Measurements from ENCODE around the gene DGLUCY.
"Not testable (repeated sequence)": the region's sequence is repeated elsewhere in the genome, so short reads cannot be mapped to it uniquely, and the experiment has no call there.

The DGLUCY gene

DNA sequence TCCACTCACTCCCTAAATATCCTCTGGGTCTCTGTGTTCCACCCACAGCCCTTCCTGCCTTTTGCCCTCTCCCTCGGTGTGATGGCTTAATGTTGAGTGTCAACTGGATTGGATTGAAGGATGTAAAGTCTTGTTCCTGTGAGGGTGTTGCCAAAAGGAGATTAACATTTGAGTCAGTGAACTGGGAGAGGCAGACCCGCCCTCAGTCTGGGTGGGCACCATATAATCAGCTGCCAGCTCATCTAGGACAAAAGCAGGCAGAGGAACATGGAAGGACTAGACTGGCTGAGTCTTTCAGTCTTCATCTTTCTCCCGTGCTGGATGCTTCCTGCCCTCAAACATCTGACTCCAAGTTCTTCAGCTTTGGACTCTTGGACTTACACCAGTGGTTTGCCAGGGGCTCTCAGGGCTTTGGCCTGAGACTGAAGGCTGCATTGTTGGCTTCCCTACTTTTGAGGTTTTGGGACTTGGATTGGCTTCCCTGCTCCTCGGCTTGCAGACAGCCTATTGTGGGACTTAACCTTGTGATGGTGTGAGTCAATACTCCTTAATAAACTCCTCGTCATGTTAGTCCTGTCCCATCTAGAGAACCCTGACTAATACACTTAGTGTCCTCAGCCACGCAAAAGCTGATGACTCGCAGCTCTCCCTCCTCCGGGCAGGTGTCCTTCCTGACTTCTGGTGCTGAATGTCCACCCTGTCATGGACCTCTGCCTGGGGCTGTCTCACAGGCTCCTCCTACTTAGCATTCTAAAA, 5.9 kb downstream of the DGLUCY start:
- Histone ChIP-seq H3K4me1 (peaks cover 0 to 40% (median 16%) of the 10 kb centered on the region in 4 donors), H3K4me3 (no peak overlapping the region), H3K9me3 (no peaks in the 10 kb centered on the region), H3K36me3 (no peaks in the 10 kb centered on the region), H3K27ac (no peak overlapping the region), H3K27me3 (no peaks in the 10 kb centered on the region)
- peak in 1 of 2 donors; percentile 34 for DNase-seq
- TF ChIP-seq, protein P1, sequence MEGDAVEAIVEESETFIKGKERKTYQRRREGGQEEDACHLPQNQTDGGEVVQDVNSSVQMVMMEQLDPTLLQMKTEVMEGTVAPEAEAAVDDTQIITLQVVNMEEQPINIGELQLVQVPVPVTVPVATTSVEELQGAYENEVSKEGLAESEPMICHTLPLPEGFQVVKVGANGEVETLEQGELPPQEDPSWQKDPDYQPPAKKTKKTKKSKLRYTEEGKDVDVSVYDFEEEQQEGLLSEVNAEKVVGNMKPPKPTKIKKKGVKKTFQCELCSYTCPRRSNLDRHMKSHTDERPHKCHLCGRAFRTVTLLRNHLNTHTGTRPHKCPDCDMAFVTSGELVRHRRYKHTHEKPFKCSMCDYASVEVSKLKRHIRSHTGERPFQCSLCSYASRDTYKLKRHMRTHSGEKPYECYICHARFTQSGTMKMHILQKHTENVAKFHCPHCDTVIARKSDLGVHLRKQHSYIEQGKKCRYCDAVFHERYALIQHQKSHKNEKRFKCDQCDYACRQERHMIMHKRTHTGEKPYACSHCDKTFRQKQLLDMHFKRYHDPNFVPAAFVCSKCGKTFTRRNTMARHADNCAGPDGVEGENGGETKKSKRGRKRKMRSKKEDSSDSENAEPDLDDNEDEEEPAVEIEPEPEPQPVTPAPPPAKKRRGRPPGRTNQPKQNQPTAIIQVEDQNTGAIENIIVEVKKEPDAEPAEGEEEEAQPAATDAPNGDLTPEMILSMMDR (IDR thresholded peaks at IDR 0.05) = no peak
- intact Hi-C loops (cut with DNase I; ENCODE audit: low total_unique reads) = no loop called here

DNA sequence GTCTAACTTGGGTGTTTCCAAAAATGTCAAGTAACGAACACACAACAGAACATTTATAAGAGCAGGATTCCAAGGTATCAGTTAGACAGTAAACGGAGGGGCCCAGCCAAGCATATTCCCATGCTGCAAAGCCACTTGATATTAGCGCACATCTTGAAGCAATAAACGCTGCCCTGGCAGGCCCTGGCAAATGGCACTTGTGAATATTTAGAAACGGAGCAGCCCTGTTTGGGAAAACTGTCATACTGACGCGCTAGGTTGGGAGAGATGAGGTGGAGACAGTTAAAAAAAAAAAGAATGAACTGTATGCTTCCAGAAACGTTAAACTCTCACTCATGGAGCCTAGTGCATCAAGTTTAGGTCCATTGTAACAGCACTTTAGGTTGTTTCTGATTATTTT, 9.3 kb downstream of the DGLUCY start:
- Histone ChIP-seq H3K27me3 (no peaks in the 10 kb centered on the region), H3K36me3 (peaks cover 0 to 6% (median 3%) of the 10 kb centered on the region in 3 donors), H3K9me3 (no peaks in the 10 kb centered on the region), H3K27ac (no peak overlapping the region), H3K4me1 (peaks cover 0 to 25% (median 0%) of the 10 kb centered on the region in 4 donors), H3K4me3 (no peak overlapping the region)
- intact Hi-C loops (cut with DNase I; ENCODE audit: low total_unique reads) = no loop called here
- DNase-seq = no peak
- TF ChIP-seq, protein P1 (IDR thresholded peaks at IDR 0.05) = no peak

DNA sequence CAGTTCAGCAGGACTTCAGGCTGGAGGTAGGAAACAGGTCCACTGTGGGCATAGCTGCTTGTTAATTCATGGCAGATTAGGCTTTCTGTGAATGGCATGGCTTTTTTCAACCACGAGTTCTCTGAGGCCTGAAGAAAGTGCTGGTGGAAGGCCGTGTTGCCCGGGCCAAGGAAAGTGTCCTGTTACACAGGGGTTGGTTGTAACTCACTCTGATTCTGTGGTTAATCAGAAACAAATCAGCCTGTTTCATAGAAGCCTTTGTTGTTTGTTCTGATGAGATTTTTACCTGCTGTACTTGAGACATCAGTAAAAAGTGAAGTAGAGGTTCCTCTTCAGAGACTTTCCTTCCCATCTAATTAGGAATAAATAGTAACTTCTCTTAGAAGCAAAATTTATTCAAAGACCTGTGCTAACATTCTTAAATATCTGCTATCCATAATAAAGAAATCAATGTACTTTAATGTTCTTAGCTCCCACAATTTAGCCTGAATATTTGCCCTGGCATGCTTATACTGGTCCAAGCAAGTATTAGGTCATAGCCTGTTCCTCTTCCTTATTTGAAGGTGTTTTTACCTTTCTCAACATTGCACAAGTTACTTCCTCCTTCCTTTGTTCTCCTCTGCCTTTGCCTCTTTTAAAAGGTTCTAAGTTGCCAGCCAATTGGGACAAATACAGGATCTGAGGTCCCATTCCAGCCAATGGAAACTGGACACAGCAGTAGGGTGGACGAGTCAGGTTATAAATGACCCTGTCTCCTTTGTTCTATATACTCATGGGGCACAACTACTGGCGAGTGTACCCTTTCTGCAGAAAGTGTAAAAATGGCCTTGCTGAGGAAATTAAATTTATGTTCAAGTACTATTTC, 10.8 kb downstream of the DGLUCY start:
- H3K9me3 ChIP-seq; DNase-seq; intact Hi-C loops (cut with DNase I; ENCODE audit: low total_unique reads); H3K36me3 ChIP-seq; H3K4me3 ChIP-seq; H3K27ac ChIP-seq; H3K27me3 ChIP-seq: not testable (repeated sequence)
- peaks cover 0 to 21% (median 0%) of the 10 kb centered on the region in 4 donors for H3K4me1 ChIP-seq

DNA sequence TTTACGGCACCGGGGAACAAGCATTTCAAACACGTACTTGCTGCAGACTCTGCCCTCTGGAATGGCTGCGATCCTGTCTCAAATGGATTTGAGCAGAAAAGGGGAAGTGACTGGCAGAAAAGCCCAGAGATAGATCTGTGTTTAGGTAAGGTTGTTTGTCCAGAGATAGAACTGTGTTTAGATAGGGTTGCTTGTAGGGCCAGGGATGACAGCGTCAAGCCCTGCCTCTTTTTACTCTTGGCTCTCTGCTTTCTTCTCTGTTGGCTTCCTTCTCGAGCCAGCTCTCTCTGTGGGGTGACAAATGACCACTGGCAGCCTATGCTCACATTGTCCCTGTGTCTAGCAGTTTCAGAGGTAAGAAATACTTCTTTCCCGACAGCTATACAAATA, 11.4 kb downstream of the DGLUCY start:
- intact Hi-C loops (cut with DNase I; ENCODE audit: low total_unique reads) = no loop called here
- Histone ChIP-seq H3K4me1 (peaks cover 0 to 14% (median 0%) of the 10 kb centered on the region in 4 donors), H3K36me3 (peaks cover 0 to 7% (median 3%) of the 10 kb centered on the region in 3 donors), H3K27ac (no peak overlapping the region), H3K27me3 (no peaks in the 10 kb centered on the region), H3K4me3 (no peak overlapping the region), H3K9me3 (no peaks in the 10 kb centered on the region)
- TF ChIP-seq, protein P1 (IDR thresholded peaks at IDR 0.05) = no peak
- no peak for DNase-seq

DNA sequence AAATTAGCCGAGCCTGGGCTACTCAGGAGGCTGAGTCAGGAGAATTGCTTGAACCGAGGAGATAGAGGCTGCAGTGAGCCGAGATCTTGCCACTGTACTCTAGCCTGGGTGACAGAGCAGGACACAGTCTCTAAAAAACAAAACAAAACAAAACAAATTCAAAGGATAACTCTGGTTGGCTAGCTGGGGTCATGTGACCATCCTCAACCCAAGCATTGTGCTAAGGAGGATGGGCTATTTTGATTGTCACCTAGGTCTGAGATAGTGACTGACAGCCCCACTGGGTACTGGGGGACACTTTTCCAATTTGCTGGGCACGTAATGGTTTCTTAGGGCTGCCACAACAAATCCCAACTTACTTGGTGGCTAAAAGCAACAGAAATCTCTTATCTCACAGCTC, 11.9 kb downstream of the DGLUCY start:
- TF ChIP-seq, protein P1 (IDR thresholded peaks at IDR 0.05) = no peak
- intact Hi-C loops (cut with DNase I; ENCODE audit: low total_unique reads) = no loop called here
- Histone ChIP-seq H3K9me3 (no peaks in the 10 kb centered on the region), H3K27ac (no peak overlapping the region), H3K4me3 (no peak overlapping the region), H3K4me1 (peaks cover 0 to 9% (median 0%) of the 10 kb centered on the region in 4 donors), H3K27me3 (no peaks in the 10 kb centered on the region), H3K36me3 (peaks cover 0 to 13% (median 3%) of the 10 kb centered on the region in 3 donors)
- no peak for DNase-seq

DNA sequence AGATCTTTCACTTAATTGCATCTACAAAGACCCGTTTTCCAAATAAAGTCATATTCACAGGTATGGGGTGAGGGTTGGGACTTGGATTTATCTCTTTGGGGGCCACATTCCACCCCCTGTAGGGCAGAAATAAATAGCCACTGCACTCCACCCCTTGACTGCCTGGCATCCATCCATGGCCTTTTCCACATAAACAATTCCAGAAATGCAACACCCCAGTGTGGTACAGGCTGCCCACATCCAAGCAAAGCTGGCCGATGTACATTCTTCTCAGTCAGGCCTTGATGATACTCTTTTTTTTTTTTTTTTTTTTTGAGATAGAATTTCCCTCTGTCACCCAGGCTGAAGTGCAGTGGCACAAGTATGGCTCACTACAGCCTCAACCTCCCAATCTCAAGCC, 12.9 kb downstream of the DGLUCY start:
- H3K4me3 ChIP-seq = no peak overlapping the region
- DNase-seq = no peak
- intact Hi-C loops (cut with DNase I; ENCODE audit: low total_unique reads) = no loop called here
- peaks cover 0 to 8% (median 0%) of the 10 kb centered on the region in 4 donors for H3K4me1 ChIP-seq
- peaks cover 3 to 22% (median 9%) of the 10 kb centered on the region in 3 donors for H3K36me3 ChIP-seq
- no peak overlapping the region for H3K27ac ChIP-seq
- no peaks in the 10 kb centered on the region for H3K9me3 ChIP-seq
- TF ChIP-seq, protein P1 (IDR thresholded peaks at IDR 0.05) = no peak
- H3K27me3 ChIP-seq = no peaks in the 10 kb centered on the region

Measured in tibial artery (tissue), 4 donors.